ENCODE results near the gene TNNI2.
"Not testable (repeated sequence)": the region's sequence is repeated elsewhere in the genome, so short reads cannot be mapped to it uniquely, and the experiment has no call there.

TNNI2 gene

DNA sequence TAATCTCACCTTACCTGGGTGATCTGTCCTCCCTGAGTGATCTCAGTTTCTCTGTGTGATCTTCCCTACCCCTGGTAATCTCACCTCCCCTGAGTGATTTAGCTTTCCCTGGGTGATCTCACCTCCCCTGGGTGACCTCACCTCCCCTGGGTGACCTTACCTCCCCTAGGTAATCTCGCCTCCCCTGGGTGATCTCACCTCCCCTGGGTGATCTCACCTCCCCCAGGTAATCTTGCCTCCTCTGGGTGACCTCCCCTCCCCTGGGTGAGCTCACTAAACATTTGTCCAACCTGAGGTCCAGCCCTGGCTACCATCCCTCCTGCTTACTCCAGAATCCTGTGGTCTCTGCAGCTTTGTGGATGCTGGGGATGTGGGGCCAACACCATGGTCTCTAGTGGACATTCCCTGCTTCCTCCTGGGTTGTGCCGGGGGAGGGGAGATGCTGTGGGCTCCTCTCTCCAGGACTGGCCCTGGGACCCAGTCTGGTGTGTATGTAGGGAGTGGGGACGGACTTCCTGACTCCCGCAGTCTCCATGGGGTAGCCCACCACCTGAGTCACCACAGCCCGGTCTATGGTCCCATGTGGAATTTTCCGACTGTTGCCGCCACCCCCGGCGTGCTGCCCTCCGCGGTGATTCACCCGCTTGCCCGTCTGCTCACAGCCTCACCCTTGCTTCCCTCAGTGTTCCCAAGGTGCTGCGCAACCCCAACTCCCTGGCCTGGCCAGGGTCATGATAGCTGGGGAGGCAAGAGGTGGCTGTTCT, 24.0 kb downstream of the TNNI2 start:
- DNase-seq, result no peak

DNA sequence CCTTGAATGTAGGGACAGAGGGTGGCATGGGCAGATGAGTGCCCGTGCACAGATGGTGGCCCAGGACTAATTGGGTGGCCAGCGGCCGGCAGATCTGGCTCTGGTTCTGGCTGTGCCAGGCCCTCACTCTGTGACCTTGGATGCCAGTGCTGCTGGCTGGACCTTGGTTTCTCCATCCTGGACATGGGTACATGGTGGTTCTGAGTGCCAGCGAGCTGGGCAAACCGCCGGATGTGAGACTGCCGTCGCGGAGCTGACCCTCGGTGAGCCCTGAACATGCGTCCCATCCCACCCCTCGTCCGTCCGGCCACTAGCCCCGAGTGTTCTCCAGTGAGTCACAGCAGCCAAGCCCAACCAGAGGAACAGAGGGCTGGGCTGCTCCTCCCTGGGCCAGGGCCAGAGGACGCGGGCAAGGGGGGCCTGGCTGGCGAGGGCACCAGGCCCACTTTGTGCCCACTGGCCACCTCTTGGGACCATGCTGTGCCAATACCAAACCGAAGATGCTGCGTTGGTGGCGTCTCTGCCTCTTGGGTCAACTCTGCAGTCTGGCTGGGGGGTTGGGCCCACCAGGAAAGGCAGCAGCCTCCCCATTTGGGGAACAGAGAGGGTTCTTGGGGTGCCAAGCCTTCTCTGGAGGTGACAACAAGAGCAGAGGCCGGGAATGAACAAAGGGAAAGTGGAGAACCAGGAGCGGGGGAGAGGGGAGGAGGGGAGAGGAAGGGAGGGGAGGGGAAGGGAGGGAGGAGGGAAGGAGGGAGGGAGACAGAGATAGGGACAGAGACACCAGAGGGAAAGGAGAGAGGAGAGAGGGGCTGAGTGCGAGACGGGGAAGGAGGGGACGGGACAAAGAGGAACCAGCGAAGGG, 24.8 kb downstream of the TNNI2 start:
- peak; percentile 91 for DNase-seq

DNA sequence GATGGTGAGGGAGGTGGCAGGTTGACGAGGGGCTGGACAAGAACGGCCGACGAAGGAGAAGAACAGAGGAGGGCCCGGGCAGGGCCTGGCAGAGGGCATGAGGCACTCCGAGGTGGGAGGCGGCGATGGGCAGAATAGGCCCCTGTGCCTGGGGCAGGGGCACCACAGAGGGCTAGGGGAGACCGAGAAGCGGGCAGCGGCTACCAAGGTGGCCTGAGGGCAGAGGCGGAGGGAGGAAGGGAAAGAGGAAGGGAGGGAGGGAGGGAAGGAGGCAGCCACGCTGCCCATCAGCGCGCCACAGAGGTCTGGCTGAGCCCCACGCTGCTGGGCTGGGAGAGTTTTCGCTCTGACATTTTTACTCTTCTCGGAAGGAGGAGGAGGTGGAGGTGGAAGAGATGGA, 25.4 kb downstream of the TNNI2 start:
- no peak for DNase-seq

DNA sequence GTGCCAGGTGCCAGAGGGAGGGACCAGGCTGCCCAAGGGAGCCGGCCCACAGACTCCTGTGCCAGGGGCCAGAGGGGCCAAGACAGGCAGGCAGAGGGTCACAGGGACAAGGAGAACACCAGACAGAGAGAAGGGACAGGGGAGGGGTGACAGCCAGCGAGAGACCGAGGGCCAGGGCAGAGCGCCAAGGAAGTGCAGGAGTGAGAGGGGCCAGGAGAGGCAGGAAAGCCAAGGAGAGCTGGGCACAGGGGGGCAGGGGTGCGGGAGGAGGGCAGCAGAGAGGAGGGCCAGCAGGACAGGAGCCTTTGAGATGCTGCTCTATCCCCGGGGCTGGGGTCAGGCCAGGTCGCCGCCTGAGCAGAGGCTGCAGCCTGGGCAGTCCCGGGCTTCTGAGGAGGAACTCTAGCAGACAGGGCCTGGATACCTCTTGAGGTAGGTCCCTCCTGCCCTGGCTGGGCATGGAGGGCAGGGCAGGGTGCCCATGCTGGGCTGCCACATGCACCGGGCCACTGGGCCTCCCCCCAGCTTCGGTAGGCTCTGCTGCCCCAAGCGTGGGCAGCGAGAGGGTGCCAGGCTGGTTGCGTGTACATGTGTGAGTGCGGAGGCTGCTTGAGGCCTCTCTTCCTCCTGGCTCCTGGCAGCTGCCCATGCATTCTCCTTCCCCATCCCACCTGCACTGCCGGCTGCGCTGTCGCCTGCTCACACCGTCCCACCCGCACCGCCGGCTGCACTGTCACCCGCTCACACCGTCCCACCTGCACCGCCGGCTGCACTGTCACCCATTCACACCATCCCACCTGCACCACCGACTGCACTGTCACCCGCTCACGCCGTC, 26.3 kb downstream of the TNNI2 start:
- DNase-seq, result no peak

DNA sequence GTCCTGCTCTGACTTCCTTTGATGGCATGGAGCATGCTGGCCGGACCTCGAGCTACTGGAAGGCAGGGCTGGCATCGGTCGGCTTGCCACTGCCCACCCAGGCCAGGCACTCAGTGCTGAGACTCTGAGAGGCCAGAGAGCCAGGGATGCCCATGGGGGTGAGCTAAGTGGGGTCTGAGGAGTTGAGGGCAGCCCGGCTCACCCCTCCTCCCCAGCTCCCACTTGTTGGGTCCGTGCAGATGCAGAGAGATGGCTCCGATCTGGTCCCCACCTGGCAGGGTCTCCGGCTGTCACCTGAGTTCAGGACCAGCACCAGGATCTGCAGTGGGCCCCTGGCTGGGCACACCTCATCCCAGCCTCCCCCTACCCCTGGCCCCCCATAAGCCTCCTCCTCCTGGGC, 27.4 kb downstream of the TNNI2 start:
- no peak for DNase-seq

DNA sequence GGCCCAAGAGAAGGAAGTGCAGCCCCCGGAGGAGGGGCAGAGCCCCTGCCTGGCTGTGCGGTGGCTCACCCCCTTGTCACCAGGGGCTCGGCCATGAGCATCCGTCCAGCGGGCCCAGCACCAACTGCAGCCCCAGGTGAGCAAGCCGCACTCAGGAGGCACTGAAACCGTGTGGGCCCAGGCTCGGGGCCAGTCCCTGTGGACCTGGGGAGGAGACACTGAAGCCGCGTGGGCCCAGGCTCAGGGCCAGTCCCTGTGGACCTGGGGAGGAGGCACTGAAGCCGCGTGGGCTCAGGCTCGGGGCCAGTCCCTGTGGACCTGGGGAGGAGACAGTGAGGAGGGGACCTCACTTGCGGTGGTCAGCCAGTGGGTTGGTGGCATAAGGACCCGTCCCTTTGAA, 28.0 kb downstream of the TNNI2 start:
- DNase-seq, result no peak

DNA sequence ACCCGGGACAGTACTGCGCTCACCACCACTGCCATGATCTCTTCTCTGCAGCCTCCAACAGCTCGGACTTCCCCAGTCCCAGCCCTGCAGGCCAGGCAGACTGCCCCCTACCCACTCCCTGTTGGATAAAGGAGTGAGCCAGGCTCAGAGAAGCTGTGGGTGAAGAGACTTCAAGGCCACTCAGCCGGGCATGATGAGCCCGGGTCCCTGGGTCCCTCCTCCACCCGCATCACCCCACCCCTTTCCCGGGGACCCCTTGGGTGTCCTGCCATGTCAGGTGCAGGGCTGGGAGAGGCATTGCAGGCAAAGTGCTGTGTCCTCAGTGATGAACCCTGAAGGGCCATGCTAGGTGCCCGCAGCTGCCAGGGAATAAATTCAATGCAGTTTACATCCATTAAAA, 28.6 kb downstream of the TNNI2 start:
- DNase-seq, result no peak

DNA sequence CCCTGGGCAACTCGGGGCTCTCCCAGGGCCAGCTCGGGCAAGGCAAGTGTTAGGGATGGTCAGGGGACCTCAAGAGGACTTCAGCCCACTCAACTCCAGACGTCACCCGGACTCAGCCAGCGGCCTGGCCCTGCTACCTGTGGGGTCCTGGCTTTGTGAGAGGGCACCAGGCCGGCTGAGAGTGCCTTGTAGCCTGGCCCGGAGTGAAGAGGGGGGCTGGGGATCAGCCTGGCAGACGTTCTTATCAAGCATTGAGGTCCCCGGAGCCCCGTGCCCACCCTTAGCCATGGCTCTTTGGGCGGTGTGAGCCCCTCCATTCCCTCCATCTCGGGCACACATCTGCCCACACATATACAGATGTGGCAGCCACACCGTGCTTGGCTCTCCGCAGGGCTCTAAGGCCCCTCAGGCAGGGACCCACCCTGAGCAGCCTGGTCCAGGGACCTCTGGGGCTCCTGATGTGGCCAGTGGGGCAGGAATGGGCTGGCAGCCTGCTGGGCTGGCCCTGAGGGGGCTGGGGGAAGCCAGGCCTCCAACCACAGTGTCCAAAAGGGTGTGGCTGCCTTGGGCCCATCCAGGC, 29.4 kb downstream of the TNNI2 start:
- DNase-seq, result no peak

DNA sequence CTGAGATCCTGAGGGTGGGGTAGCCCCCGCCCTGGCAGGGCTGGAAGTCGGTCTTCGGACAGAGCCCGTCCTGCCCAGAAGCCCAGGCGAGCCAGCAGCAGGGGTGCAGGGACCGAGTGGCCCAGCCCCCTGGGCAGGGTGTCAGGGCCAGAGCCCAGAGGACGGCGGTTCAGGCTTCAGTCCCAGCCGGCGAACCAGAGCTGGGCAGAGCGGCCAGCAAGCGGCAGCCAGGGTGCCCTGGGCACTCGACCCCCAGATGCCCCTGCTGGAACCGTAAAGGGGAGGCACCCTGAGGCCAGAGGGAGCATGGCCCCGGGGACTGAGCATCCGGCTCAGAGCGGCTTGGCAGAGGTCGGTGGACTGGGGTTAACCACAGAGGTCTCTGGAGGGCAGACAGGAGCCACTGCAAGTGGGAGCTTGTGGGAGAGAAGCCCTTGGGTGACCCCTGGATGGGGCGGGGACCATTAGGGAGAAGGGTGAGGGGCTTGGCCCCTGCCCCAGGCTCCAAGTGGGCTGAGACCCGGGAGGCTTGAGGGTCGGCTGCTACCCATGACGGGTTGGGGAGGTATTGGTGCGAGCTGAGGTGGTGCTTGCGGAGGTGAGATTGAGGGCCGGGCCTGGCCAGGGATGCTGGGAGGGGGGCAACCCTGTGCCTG, 30.0 kb downstream of the TNNI2 start:
- no peak for DNase-seq

DNA sequence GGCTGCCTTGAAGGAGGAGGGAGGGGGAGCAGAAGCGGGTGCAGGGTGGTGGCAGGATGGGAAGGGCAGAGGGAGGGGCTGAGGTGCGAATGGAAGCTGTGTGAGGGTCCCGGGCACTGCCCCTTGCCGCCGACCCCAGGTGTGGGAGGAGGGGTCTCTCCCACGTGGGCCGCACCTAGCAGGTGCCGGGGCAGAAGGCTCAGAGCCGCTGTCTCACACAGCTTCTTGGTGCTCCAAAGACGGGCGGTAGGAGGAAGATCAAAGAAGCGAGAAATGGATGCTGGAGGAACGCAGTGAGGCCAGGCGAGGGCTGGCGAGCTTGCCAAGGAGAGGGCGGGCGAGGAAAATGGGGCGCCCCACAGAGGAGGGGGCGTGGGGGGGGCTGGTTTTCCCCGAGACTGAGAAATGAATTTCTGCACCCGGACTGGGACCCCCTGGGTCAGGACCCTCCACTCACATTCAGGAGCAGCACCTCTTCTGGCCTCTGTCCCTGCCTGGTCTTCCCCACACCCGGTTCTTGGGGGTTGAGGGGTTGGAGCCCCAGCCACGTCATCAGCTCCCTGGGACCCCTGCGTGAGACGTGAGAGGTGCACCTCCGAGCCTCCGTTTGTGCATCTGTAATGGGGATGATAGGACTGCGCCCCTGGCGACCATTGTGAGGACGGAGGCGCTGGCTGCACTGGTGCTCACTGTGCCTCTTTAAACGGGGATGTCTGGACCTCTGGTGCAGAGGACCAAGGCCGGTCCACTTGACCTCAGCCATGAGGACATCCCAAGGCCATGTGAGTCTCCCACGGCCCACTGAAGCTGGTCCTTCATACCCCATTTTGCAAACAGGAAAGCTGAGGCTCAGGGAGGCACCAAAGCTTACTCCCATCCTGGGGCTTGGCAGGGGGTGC, 30.9 kb downstream of the TNNI2 start:
- DNase-seq, result no peak

DNA sequence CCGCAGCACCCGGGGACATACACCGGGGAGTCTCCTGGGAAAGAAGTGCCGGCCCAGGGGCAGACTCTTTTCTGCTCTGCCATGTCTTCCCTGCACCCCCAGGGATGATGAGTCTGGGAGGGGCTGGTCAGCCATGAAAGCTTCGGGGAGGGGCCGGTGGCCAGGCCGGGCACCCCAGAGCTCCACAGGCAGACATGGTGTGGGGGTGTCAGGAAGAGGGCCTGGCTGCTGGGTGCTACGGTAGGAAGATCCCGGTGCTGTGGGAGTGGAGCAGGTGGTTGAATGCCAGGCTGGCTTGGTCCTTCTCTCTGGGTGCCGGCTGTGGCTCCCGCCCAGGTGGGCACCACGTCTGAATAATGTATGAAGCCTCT, 31.5 kb downstream of the TNNI2 start:
- no peak for DNase-seq

DNA sequence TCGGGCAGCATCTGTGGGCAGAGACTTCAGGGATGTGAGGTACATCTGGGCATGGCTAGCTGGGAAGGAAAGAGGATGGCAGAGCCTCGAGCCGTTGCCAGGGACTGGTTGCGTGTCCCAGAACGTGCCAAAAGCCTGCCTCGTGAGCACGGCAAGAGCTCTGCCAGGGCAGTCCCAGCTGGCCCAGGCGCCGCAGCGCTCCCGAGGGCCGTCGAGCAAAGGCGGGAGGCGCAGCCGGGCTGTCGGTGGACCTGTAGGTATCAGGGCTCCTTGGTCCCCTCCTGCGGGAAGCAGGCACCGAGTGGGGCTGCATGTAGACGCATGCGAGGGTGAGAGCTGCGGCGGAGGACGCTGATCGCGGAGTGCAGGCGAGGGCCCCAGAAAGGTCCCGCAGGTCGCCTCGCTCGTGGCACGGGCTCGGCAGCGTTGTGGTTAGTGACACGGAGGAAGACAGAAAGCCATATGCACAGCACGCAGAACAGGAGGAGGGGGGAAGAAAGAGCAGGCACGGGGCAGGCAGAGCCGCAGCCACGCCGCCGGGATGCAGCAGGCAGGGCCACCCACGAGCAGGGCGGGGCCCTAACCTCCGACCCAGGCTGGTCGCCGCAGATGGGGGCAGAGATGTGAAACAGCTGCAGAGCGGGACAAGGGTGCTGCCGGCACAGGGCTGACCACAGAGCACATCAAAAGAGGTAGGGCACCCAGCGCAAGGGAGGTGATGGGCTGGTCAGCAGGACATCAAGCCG, 32.1 kb downstream of the TNNI2 start:
- DNase-seq, result no peak

DNA sequence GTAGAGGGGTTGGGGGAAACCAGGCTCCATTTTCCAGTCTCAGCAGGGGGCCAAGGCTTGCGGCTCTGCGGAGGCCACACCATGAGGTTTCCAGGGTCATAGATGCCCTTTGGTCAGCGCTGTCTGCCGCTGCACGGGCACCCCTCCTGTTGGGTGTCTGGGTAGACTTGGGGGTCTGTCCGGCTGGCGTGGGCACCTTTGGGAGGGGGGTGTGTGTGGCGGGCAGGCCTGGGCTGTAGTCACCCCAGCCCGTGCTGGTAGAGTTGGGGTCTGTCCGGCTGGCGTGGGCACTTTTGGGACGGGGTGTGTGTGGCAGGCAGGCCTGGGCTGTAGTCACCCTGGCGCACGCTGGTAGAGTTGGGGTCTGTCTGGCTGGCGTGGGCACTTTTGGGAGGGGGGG, 32.8 kb downstream of the TNNI2 start:
- DNase-seq, result no peak

DNA sequence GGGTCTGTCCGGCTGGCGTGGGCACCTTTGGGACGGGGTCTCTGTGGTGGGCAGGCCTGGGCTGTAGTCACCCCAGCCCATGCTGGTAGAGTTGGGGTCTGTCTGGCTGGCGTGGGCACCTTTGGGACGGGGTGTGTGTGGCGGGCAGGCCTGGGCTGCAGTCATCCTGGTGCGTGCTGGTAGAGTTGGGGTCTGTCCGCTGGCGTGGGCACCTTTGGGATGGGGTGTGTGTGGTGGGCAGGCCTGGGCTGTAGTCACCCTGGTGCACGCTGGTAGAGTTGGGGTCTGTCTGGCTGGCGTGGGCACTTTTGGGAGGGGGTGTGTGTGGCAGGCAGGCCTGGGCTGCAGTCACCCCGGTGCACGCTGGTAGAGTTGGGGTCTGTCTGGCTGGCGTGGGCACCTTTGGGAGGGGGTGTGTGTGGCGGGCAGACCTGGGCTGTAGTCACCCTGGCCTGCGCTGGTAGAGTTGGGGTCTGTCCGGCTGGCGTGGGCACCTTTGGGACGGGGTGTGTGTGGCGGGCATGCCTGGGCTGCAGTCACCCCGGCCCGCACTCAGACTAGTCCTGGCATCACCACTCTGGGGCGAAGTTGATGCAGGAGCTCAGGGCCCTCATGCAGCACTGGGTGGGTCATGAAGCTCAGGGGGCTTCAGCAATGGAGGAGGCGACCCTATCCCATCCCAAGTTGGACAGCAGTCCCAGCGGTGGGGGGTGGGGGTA, 33.6 kb downstream of the TNNI2 start:
- DNase-seq, result no peak

DNA sequence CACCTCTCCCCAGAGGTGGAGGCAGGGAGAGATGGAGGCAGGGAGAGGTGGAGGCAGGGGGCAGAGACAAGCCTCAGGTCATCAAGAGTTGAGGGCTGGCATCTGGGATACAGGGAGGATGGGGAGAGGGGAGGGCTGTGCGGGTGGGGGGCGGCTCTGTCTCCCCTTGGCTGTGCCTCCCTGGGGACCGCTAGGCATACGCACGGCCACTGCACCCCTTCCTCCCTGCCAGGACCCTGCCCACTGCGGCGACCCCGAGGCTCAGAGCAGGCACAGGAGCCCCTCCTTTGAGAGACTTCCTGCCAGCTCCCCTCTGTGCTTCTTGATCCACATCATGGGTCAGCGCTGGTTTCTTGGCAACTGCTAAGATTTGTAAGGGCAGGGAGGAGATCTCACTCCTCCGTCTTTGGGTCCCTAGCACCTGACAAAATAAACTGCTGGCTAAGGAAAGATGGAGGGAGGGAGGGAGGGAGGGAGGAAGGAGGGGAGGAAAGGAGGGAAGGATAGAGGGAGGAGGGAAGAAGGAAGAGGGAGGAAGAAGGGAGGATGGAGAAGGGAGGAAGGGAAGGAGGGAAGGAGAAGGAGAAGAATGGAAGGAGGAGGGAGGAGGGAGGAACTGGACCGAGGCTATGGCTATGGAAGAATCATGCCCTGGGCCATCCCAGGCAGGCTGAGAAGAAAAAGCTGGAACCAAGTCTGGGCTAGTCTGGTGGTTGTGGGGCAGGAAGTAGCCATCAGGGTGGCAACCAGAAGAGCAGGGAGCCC, 34.4 kb downstream of the TNNI2 start:
- DNase-seq, result peak; percentile 62

DNA sequence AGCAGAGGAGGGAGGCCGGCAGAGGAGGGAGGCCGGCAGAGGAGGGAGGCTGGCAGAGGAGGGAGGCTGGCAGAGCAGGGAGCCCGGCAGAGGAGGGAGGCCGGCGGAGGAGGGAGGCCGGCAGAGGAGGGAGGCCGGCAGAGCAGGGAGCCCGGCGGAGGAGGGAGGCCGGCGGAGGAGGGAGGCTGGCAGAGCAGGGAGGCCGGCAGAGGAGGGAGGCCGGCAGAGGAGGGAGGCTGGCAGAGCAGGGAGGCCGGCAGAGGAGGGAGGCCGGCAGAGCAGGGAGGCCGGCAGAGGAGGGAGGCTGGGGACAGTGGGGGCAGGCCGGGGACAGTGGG, 35.0 kb downstream of the TNNI2 start:
- not testable (repeated sequence) for DNase-seq

DNA sequence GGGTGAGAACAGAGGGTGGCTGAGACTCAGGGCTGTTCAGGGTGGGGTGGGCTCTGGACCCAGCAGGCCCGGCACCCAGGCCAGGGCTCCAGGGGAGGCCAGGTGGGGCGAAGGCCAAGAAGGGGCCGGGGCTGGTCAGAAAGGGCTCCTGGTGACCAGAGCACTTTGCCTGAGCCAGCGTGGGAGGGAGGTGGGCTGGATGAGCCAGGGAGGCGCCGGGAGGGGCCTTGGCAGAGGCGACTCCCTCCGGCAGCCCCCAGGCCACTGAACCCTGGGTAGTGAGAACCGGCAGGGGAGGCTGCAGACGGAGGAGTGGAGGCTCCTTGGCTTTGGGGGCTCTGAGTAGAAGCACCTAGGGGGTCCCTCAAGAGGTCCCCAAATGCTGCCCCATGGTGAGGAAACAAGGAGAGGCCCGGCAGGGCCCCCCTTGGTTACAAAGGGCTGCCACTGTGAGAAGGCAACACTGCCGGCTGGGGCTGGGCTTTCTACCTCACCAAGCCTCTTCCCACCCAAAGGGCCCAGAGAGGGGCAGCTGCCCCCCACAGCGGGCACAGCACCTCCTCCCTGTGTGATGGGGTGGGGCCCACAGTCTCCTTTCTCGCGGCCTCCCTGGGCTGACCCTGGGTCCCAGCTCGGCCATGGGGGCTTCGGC, 35.8 kb downstream of the TNNI2 start:
- DNase-seq, result not testable (repeated sequence)

DNA sequence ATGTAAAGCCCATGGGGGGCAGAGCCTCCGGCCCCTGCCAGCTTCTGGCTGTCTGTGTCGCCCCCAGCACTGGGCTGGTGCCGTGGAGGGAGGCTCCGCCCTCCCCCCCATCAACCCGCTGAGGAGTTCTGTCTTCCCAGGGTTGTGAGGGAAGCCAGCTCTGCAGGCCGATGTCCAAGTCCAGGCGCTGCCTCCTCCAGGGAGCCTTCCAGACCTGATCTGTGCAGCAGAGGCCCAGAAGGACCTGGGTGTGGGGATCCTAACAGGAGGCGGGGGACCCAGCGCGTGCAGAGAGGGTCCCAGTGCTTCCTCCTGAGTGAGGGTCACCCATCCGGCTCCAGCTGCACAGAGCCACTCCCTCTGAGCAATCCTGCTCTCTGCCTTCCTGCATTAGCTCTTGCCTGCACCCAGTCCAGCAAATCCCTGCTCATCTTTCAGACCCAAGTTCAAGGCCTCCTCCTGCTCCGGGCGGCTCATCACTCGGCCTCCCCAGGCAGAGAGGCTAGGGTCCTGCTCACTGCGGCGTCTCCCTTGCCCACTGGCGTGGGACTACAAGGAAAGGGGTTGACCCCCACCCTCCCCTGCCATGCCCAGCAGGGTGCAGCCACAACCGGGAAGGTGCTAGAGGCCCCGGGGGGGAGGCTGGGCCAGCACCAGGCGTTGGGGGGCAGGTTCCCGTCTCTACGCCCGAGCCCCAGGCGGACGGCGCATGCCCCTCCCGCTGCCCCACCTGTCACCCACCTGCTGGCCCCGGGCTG, 36.5 kb downstream of the TNNI2 start:
- DNase-seq, result peak; percentile 75

Data from right hindlimb (tissue), 1 donor.